Endothelial cell of umbilical vein (primary cell): ENCODE results near the gene TAS2R43. TPM values are rescaled to one million over a fixed set of nuclear protein-coding genes. Genes with fewer than 3 reads are reported as not detected.
A peak's percentile ranks its signal among the peaks of the same experiment; 100 is the strongest.

Source experiments
- Bru-seq: library from RNA; stranded (reverse); fragments of 400-500 nt; gene quantifications from one replicate; lab custom pipeline; 2021; lab: Mats Ljungman, UMichigan
- BruChase-seq, 2 experiments: library from RNA; stranded (reverse); fragments of 400-500 nt; gene quantifications; one replicate each; lab custom pipeline; 2021; lab: Mats Ljungman, UMichigan
- BruUV-seq: library from RNA; stranded (reverse); fragments of 400-500 nt; replicated peaks from 2 replicates; lab custom pipeline; 2021; lab: Mats Ljungman, UMichigan
- CTCF ChIA-PET: fragments of 300-600, 350-600 bp; sonication (Branson Sonifier 250); formaldehyde crosslinking; loops from one replicate; lab custom pipeline; 2021; ENCODE audit warnings: antibody characterized with exemption, inconsistent platforms; lab: Charles Lee
- POLR2A ChIA-PET: fragments of 300-600, 350-600 bp; sonication (Branson Sonifier 250); formaldehyde crosslinking; loops from one replicate; lab custom pipeline; 2021; ENCODE audit warnings: antibody characterized with exemption, inconsistent platforms; lab: Charles Lee
- DNase-seq: peaks from one replicate; pipeline ENCODE4 v3.0.0-alpha.2; 2011; ENCODE audit warnings: low read depth, low spot score
- FAIRE-seq: peaks from 2 replicates; lab custom pipeline; 2011; peaks lifted over from hg19 to GRCh38; lab: Jason Lieb, UNC
- H2AFZ ChIP-seq: 2 replicates; pipeline ENCODE4 v1.6.0; 2012; ENCODE audit warnings: low read depth, low read length, control low read depth, inconsistent platforms
- H3K27ac ChIP-seq: 2 replicates; pipeline ENCODE4 v1.5.1; 2011; ENCODE audit warnings: low read depth, mild to moderate bottlenecking, control low read depth, low read length, moderate library complexity; ENCODE audit not compliant: insufficient read depth
- H3K27me3 ChIP-seq, 2 experiments: 2 replicates each; pipeline versions ENCODE4 v1.6.0 to v1.6.1; 2011; ENCODE audit warnings: low read length in 2 of 2, mixed read lengths in 1 of 2; ENCODE audit not compliant: control insufficient read depth in 2 of 2, insufficient read depth in 2 of 2
- H3K36me3 ChIP-seq, 2 experiments: 2 replicates in 1 of 2; 3 replicates in 1 of 2; pipeline ENCODE4 v1.5.1; 2011; ENCODE audit warnings: low read length in 2 of 2, mild to moderate bottlenecking in 1 of 2, moderate library complexity in 1 of 2; ENCODE audit not compliant: control insufficient read depth in 2 of 2, insufficient read depth in 2 of 2; ENCODE audit errors: extremely low read depth in 1 of 2
- H3K4me1 ChIP-seq: 3 replicates; pipeline ENCODE4 v1.5.1; 2011; ENCODE audit warnings: mild to moderate bottlenecking, low read length; ENCODE audit not compliant: control insufficient read depth, insufficient read depth; ENCODE audit errors: extremely low read depth
- H3K4me2 ChIP-seq: 2 replicates; pipeline ENCODE4 v1.6.1; 2011; ENCODE audit warnings: low read length, control low read depth, mixed read lengths; ENCODE audit not compliant: insufficient read depth
- H3K4me3 ChIP-seq, 3 experiments: fragments of 200-600 bp in 1 of 3; sonication (generic), shearing (Covaris generic) in 1 of 3; replicated peaks in 1 of 3; 2 replicates each; pipeline ENCODE4 v1.5.1; 2011 to 2016; ENCODE audit warnings: control low read depth in 3 of 3, low read length in 3 of 3, mild to moderate bottlenecking in 2 of 3, inconsistent platforms in 1 of 3, low read depth in 1 of 3, moderate library complexity in 1 of 3; ENCODE audit not compliant: insufficient read depth in 1 of 3
- H3K79me2 ChIP-seq: 2 replicates; pipeline ENCODE4 v1.6.0; 2012; ENCODE audit warnings: low read length, inconsistent platforms; ENCODE audit not compliant: control insufficient read depth, insufficient read depth
- H3K9ac ChIP-seq: replicated peaks from 2 replicates; pipeline ENCODE3; 2011; ENCODE audit warnings: low read length, control low read depth; ENCODE audit not compliant: insufficient read depth; ENCODE audit errors: extremely low read depth
- H3K9me1 ChIP-seq: replicated peaks from 3 replicates; pipeline ENCODE4 v1.6.0; 2011; ENCODE audit warnings: mild to moderate bottlenecking, low read length; ENCODE audit not compliant: control insufficient read depth, insufficient read depth; ENCODE audit errors: extremely low read depth
- H3K9me3 ChIP-seq: replicated peaks from 2 replicates; pipeline ENCODE4 v1.5.1; 2012; ENCODE audit warnings: low read length, inconsistent platforms; ENCODE audit not compliant: control insufficient read depth, insufficient read depth
- H4K20me1 ChIP-seq: replicated peaks from 2 replicates; pipeline ENCODE3; 2011; ENCODE audit warnings: mild to moderate bottlenecking, low read length; ENCODE audit not compliant: control insufficient read depth, insufficient read depth; ENCODE audit errors: extremely low read depth
- GATA2 ChIP-seq: IDR thresholded peaks from 2 replicates; pipeline ENCODE4 v1.7.0; 2011; ENCODE audit warnings: low read depth, mild to moderate bottlenecking, moderate library complexity, mixed read lengths, low read length; ENCODE audit not compliant: insufficient read length, insufficient read depth
- JUN ChIP-seq: IDR thresholded peaks from 2 replicates; pipeline ENCODE4 v1.6.1; 2011; ENCODE audit warnings: borderline replicate concordance, low read depth; ENCODE audit not compliant: insufficient read length, insufficient read depth
- MYC ChIP-seq: IDR thresholded peaks from one replicate; pipeline ENCODE4 v1.6.1; 2011; ENCODE audit warnings: mild to moderate bottlenecking, low read depth, low read length
- POLR2A ChIP-seq: IDR thresholded peaks from 2 replicates; pipeline ENCODE4 v1.6.1; 2012; ENCODE audit warnings: low read depth, mild to moderate bottlenecking, control low read depth, low read length
- dilution Hi-C: fragments of 300-500 bp; cut with MboI; formaldehyde crosslinking; loops from one replicate; pipeline ENCODE4 v1.15.0; 2019; ENCODE audit warnings: low sequenced_read_pairs; ENCODE audit not compliant: extremely low pct_ligation_motif_present
- intact Hi-C: fragments of 100-400 bp; cut with micrococcal nuclease; formaldehyde crosslinking; loops from one replicate; pipeline ENCODE4 v1.10.0; 2022
- long read RNA-seq: library from polyadenylated mRNA; stranded (forward); transcript quantifications from one replicate; pipeline ENCODE4 v2.0.0, GENCODE V29; 2021
- polyA minus RNA-seq, 3 experiments: library from RNA; depleted of rRNA, polyadenylated mRNA; stranded (reverse); fragments of >200 nt; gene quantifications; 1 replicate in 1 of 3; 2 replicates in 2 of 3; pipeline ENCODE4 v1.2.3, GENCODE V29; 2011
- polyA plus RNA-seq, 4 experiments: library from polyadenylated mRNA; depleted of rRNA in 3 of 4; stranded (reverse) in 3 of 4; unstranded in 1 of 4; fragments of >200 nt; gene quantifications; 2 replicates each; pipeline versions ENCODE4 v1.2.1 to v1.2.3, GENCODE V29; 2011 to 2012; ENCODE audit warnings: missing spikeins in 1 of 4
- total RNA-seq: library from RNA; stranded (reverse); gene quantifications from 2 replicates; pipeline ENCODE4 v1.2.3, GENCODE V29; 2021
- TF ChIP-seq, protein P1 (sequence below): IDR thresholded peaks from 2 replicates; pipeline ENCODE4 v1.6.1; 2011; ENCODE audit not compliant: insufficient read depth, insufficient read length

Gene TAS2R43, protein sequence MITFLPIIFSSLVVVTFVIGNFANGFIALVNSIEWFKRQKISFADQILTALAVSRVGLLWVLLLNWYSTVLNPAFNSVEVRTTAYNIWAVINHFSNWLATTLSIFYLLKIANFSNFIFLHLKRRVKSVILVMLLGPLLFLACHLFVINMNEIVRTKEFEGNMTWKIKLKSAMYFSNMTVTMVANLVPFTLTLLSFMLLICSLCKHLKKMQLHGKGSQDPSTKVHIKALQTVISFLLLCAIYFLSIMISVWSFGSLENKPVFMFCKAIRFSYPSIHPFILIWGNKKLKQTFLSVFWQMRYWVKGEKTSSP
- total RNA-seq = 0.88 and 1.8 TPM in 2 replicates
- polyA plus RNA-seq = 0.07 TPM in 1 of 2 replicates, not detected in the other
- not detected in 2 replicates for polyA plus RNA-seq (2011; cell fraction: cytosol; rRNA removed)
- polyA plus RNA-seq (2011; cell fraction: nucleus; rRNA removed) = 1.3 and 1.7 TPM in 2 replicates
- polyA plus RNA-seq (2012) = not detected in 2 replicates
- 0.51 and 2.7 TPM in 2 replicates for polyA minus RNA-seq
- not detected for polyA minus RNA-seq (2011; cell fraction: cytosol; rRNA and poly(A)+ RNA removed)
- polyA minus RNA-seq (2011; cell fraction: nucleus; rRNA and poly(A)+ RNA removed) = 18.9 and 30.9 TPM in 2 replicates
- percentile 80 among the genes with signal in this experiment for Bru-seq, nascent RNA
- BruChase-seq, experiment 1, labeled RNA remaining after a 6-hour chase = percentile 53 among the genes with signal in this experiment
- BruChase-seq, experiment 2, labeled RNA remaining after a 2-hour chase = percentile 76 among the genes with signal in this experiment
- long read RNA-seq = 0 reads

- Histone ChIP-seq H3K27ac (no peak within 1 kb of the TSS), H3K4me3 (no peak within 1 kb of the TSS), H3K27me3 (no peaks in the 10 kb centered on the region), H3K79me2 (no peaks in the 10 kb centered on the region), H4K20me1 (no peaks in the 10 kb centered on the region), H2AFZ (no peak within 1 kb of the TSS), H3K9me3 (no peaks in the 10 kb centered on the region), H3K9me1 (no peaks in the 10 kb centered on the region), H3K36me3 (no peaks in the 10 kb centered on the region), H3K4me2 (no peak within 1 kb of the TSS), H3K9ac (no peak within 1 kb of the TSS), H3K4me1 (no peaks in the 10 kb centered on the region)
- no peak for DNase-seq
- CTCF ChIA-PET = no interaction called here
- no peak for TF ChIP-seq POLR2A
- TF ChIP-seq, protein P1, sequence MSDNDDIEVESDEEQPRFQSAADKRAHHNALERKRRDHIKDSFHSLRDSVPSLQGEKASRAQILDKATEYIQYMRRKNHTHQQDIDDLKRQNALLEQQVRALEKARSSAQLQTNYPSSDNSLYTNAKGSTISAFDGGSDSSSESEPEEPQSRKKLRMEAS = no peak
- intact Hi-C loops = no loop called here
- dilution Hi-C loops = no loop called here
- no peak for FAIRE-seq
- no TSS peak for BruUV-seq
- POLR2A ChIA-PET = no interaction called here
Observed at GRCh38 chr12:11092128-11092527, at the start of gene TAS2R43. TSS of gene TAS2R43 (minus strand) at chr12:11092313. CDS start at chr12:11092229, 84 bp downstream.

GRCh38 chr12:11136075-11136474, 44.0 kb upstream of the TAS2R43 start:
- no peaks in the 10 kb centered on the region for H3K9me3 ChIP-seq
- POLR2A ChIA-PET = no interaction called here
- no peak for DNase-seq
- BruUV-seq = no TSS peak
- H3K4me2 ChIP-seq = no peak overlapping the region
- peaks cover 43% of the 10 kb centered on the region for H3K79me2 ChIP-seq
- no peak overlapping the region for H3K4me3 ChIP-seq
- dilution Hi-C loops (no loop called here), intact Hi-C loops (no loop called here)
- no peak for TF ChIP-seq POLR2A
- no peak for TF ChIP-seq MYC
- no peak for TF ChIP-seq GATA2
- TF ChIP-seq JUN = no peak
- TF ChIP-seq, protein P1 = no peak
- H4K20me1 ChIP-seq = no peaks in the 10 kb centered on the region
- H3K36me3 ChIP-seq = no peaks in the 10 kb centered on the region
- H2AFZ ChIP-seq = no peak overlapping the region
- H3K27me3 ChIP-seq = no peaks in the 10 kb centered on the region
- H3K4me1 ChIP-seq = no peaks in the 10 kb centered on the region
- CTCF ChIA-PET = no interaction called here
- no peak overlapping the region for H3K27ac ChIP-seq
- H3K9ac ChIP-seq = no peak overlapping the region
- FAIRE-seq = no peak
- no peaks in the 10 kb centered on the region for H3K9me1 ChIP-seq
